ENCODE data around the gene LRRN2. TPM values are rescaled to one million over a fixed set of nuclear protein-coding genes. Genes with fewer than 3 reads are reported as not detected.
"Not testable (repeated sequence)": the region's sequence is repeated elsewhere in the genome, so short reads cannot be mapped to it uniquely, and the experiment has no call there.

LRRN2 gene
- total RNA-seq, 1 donor from 2014 or later: 0.20 TPM

GRCh38 chr1:204692841-204693356 is 7.4 kb upstream of the LRRN2 start:
- intact Hi-C loops (cut with micrococcal nuclease): no loop called here

DNA sequence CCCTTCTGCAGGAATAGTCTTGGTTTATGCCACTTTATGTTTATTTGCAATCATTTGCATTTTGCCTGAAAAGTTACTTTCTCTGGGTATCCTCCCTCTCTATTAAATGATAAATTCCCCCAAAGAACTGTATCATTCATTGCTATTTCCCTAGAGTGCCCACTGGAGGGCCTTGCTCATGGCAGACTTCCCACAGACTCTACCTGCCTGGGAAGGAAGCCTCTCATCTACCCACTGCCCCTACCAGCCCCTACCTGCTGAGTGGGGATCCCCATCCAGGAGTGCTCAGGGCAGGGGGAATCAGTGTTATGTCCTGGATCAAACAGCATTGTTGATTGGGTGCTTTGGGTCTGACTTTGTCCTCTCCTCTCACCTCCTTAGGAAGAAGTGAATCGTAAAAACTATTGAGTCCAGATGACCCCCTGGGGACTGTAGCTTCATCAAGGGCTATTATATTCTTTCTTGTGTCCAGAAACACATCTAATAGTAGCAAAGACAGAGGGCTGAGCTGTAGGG is 6.8 kb upstream of the LRRN2 start:
- intact Hi-C loops (cut with micrococcal nuclease): no loop called here

DNA sequence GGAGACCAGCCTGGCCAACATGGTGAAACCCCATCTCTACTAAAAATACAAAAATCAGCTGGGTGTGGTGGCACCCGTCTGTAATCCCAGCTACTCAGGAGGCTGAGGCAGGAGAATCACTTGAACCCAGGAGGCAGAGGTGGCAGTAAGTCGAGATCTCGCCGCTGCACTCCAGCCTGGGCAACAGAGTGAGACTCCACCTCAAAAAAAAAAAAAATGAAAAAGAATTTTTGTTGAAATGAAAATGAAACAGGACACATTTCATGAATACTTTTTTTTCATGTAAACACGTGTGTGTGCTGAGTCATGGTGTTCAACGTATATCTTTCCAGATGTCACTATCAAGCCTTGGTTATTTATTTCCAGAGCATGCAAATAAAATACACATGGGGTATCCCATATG is 5.8 kb upstream of the LRRN2 start:
- intact Hi-C loops (cut with micrococcal nuclease): not testable (repeated sequence)

- intact Hi-C loops (cut with micrococcal nuclease): loop anchor here (10.0 kb wide), 1 partner anchor 124 kb away; no protein-coding TSS in a partner anchor
Observed at GRCh38 chr1:204688776-204689175, 3.2 kb upstream of the LRRN2 start.

DNA sequence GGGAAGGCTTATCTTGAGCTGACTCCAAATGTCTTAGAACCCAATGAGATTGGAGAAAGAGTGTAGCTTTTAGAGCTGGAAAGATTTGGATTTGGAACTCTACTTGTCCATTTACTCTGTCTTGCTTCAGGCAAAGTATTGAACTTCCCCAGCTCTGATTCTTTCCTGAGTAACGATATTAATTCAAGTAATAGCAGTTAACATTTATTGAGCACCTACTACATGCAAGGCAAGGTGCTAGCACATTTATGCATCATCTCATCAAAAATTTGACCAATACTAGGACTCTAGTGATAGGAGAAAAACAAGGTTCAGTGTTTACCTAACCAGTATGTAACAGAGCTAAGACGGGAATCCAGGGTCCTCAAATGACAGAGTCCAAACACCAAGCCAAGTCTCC is 2.5 kb upstream of the LRRN2 start:
- intact Hi-C loops (cut with micrococcal nuclease): loop anchor here (10.0 kb wide), 1 partner anchor 123 kb away; no protein-coding TSS in a partner anchor

DNA sequence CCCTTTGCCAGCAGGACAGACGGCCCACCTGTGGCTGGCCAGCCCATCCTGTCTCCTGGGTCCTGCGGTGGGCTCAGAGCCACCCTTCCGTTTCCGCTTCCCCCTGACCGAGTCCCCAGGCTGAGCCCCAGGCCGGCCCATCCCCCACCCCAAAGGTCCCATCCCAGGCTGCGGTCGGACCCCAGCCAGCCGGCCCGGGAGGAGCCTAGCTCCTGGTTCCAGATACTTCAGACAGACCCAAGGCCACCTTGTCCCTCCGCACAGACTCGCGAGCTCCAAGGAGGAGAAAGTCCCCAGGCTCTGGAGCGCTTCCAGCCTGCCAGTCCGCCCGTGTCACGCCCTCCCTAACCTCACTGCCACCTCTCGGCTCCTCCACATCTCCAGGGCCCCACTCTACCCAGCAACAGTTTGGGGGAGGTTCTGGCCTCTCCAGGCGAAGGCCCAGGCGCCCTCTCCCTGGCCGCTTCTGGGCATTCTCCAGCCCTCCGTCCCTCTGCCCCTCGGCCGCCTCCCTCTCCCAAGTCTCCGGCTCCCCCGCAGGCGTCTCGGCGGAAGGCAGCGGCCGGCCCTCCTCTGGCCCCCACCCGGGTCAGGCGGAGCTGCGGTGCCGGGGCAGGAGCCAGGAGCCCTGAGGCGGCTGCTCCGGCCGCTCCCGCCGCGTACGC is 835 bp downstream of the LRRN2 start:
- intact Hi-C loops (cut with micrococcal nuclease): loop anchor here (5.0 to 10.0 kb wide), 2 partner anchors 120 to 747 kb away; no protein-coding TSS in a partner anchor

- intact Hi-C loops (cut with micrococcal nuclease): loop anchor here (5.0 to 10.0 kb wide), 2 partner anchors 119 to 747 kb away; no protein-coding TSS in a partner anchor
Observed at GRCh38 chr1:204684206-204684570, 1.4 kb downstream of the LRRN2 start.

GRCh38 chr1:204683284-204684205 is 2.0 kb downstream of the LRRN2 start:
- intact Hi-C loops (cut with micrococcal nuclease): loop anchor here (5.0 to 10.0 kb wide), 2 partner anchors 119 to 746 kb away; no protein-coding TSS in a partner anchor

- intact Hi-C loops (cut with micrococcal nuclease): loop anchor here (5.0 to 10.0 kb wide), 2 partner anchors 116 to 743 kb away; no protein-coding TSS in a partner anchor
Observed at GRCh38 chr1:204680461-204680860, 5.1 kb downstream of the LRRN2 start.

DNA sequence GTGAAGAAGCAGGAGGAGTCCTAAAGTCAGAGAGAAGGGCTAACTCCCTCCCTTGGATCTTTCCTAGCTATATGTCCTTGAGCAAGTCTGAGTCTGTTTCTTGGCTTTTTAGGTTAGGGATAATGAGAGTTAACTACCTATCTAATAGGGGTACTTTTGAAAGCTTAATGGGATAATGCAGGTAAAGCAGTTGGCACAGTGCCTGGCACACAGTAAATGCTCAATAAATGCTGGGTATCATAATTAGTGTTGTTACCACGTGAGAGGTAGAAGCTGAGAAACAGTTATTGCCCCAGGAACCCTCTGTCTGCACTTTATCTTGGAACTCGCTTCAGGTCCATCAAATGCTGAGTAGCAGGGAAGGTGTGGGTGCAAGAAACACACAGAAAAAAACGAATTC is 5.5 kb downstream of the LRRN2 start:
- intact Hi-C loops (cut with micrococcal nuclease): loop anchor here (5.0 to 10.0 kb wide), 2 partner anchors 115 to 743 kb away; no protein-coding TSS in a partner anchor

DNA sequence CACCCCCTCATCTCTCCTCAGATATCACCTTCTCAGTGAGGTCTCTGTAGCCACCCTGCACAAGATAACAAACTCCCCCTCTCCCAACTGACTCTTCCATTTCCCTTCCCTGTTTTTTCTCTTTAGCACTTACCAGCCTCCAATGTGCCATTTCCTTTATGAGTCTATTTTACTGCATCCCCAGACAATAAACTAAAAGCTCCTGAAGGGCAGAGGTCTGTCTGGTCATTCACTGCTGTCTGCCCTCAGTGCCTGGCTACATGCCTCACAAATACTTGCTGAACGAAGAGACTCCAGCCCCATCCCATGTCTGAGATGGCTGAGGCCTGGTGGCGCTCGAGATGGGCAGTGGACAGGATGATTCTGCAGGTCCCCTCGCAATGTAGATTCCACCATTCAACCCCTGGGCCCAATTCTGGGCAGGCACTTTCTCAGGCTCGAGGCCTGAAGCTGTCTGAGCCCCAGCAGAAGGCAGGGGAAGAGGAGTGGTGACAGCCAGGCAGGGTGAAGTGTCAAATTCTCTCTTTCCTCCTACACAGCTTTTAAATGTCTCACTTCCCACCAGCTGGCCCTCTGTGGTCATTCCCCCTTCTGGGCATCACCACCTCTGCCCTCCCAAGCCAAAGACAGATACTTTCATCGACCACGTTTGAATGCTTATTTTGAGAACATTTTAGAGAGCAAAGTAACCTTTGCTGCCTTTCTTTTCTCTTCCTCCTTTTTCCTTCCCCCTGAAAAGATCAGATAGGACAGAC is 6.6 kb downstream of the LRRN2 start:
- intact Hi-C loops (cut with micrococcal nuclease): no loop called here

DNA sequence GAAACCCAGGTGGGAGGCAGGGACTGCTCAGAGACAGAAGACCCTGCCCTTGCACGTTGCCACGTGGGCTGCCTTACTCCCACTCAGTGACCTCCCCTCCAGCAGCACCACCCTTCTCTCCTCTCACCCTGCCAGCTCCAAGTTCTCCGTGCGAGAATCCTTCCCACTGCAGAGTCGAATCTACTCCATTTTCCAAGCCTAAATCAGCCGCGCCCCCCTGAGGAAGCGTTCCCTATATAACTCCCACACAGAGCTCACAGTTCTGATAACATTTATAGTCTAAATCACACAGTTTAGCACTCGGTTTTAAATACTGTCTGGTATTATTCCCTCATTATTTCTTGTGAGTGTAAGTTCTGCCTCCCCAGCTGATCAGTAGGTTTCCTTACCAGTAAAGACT is 7.7 kb downstream of the LRRN2 start:
- intact Hi-C loops (cut with micrococcal nuclease): no loop called here

DNA sequence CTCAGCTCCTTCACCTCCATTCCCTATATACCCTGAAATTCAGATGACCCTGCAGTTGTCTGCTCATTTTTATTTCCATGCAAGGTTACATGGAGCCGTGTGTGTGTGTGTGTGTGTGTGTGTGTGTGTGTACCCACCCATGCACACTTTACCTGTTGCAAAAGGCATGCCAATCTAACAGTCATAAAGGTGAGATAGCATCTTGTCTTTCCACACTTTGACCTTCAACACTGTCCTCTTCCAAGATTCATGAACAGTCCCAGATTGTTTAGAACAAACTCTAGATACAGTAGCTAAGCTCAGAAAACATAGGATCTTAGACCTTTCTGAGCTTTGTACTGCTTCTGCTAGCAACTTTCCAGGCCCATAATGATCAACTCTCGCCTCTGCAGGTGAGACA is 9.5 kb downstream of the LRRN2 start:
- intact Hi-C loops (cut with micrococcal nuclease): no loop called here

DNA sequence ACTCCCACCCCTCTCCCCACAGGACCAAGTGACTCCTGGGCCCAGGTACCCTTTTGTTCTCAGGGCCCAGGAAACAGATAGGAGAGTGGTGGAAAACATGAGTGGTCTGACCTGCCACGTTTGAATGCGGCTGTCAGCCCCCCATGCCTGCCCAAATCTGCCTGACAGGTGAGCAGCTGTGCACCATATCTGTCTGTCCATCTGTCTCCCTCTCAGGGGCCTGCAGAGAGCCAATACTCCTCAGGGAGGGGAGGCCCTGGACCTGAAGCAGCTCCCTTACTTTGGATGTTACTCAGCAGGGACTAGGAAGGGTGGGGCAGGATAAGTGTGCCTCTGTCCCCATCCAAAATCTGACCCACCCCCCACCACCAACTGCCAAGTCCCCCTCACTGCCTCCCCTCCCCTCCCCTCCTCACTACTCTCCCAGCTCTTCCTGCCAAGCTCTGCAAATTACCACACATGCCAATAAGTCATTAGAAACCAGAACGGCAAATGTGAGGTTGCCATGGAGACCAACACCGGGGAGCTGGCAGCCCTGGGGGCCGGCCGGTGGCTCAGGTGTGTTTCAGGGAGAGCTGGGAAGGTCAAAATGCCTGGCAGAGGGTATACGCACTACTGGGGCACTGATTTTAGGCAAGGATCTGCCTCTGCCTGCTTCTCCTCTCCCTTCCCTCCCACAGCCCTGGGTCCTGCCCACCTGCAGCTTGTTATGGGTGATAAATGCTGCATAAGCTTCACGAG is 11.5 kb downstream of the LRRN2 start:
- intact Hi-C loops (cut with micrococcal nuclease): no loop called here

DNA sequence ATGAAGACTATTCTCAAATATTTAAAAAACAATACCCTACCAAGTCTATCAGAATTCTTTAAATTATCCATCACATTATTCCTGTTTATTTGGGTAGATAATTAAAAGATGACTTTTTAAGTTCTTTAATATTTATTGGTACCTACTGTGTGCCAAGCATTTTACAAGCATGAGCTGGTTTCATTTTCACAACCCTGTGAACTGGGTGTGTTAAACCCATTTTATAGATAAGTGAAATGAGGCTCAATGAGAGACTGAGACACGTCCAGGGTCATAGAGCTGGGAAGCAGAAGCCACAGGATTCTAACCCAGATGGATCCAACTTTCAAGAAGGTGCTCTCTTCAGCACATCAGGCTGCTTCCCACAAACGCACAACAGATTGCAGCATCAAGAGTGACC is 12.3 kb downstream of the LRRN2 start:
- intact Hi-C loops (cut with micrococcal nuclease): no loop called here

DNA sequence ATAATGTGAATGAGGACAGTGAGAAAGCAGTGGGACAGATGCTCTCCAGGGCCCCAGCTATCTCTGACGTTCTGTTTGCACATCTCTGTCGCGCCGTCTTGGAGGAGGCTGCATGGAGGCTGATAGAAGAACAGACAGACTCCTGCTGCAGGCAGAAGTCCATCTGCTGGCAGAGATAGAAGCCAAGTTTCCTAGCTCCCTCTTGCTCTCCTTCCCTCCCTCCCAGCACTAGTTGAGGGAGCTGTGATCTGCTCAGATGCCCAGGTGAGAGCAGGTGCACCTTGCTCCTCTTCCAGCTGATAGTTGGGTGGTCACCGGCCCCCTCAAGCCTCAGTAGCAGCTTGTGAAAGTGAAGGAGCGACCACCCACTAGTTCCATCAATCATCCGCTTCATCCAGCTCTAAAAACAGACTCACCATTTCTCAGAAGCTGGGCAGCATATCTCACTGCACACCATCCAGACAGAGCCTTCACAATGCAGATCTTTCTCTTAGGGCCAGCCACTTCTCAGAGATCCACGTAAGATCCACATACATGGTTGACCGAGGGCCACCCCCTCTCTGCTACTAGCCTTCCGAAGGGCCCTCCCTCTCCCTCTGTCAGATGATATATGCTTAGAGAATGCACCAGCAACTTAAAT is 12.9 kb downstream of the LRRN2 start:
- intact Hi-C loops (cut with micrococcal nuclease): no loop called here

GRCh38 chr1:204672069-204672468 is 13.5 kb downstream of the LRRN2 start:
- intact Hi-C loops (cut with micrococcal nuclease): no loop called here

- intact Hi-C loops (cut with micrococcal nuclease): no loop called here
Observed at GRCh38 chr1:204670152-204670927, 15.2 kb downstream of the LRRN2 start.

- intact Hi-C loops (cut with micrococcal nuclease): no loop called here
Observed at GRCh38 chr1:204669579-204669978, 16.0 kb downstream of the LRRN2 start.
